ENCODE data around the gene ZNF322. TPM values are rescaled to one million over a fixed set of nuclear protein-coding genes. Genes with fewer than 3 reads are reported as not detected.

Gene ZNF322
- total and polyA plus RNA-seq, 5 donors, result 5.1 to 17.8 (median 15.9) TPM

GRCh38 chr6:26597821-26598220 lies 61.7 kb downstream of the ZNF322 start:
- ATAC-seq, result no peak
- H3K4me1 ChIP-seq (ENCODE audit: control insufficient read depth, insufficient read depth, low read length), result peaks cover 2% of the 10 kb centered on the region

DNA sequence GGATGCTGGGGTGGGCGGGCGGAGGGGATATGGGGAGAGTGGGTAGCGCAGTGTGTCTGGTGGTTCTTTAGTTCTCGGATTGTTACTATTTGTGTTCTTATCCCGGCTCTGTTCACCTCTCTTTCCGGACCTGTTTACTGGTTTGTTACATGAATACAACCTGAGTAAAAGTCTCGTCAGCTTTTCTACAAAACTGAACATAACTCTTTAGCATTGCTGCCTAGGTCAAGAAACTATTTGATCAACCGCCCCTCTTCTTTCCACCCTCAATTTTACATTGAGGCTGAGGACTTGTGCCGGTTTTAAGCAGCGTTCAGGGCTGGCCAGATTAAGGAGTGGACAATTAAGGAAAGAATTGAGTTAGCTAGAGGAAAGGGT lies 62.2 kb downstream of the ZNF322 start:
- Histone ChIP-seq H3K27ac (ENCODE audit: low read length) (peak overlapping the region; percentile 68), H3K9me3 (ENCODE audit: control insufficient read depth, low read length) (no peaks in the 10 kb centered on the region), H3K4me3 (ENCODE audit: low read length) (peak overlapping the region; percentile 67), H3K27me3 (ENCODE audit: control insufficient read depth, insufficient read depth) (no peaks in the 10 kb centered on the region), H3K4me1 (ENCODE audit: control insufficient read depth, insufficient read depth, low read length) (peaks cover 2% of the 10 kb centered on the region)
- DNase-seq (no peak), ATAC-seq (no peak)
- intact Hi-C loops (cut with DNase I), result loop anchor here (5.0 to 10.0 kb wide), 3 partner anchors 253 to 573 kb away; a partner anchor contains a TSS
- WGBS, result 2% methylated on average over 10 of the region's 10 CpGs

More at GRCh38 chr6:26597821-26598220, 61.7 kb downstream of the ZNF322 start:
- Histone ChIP-seq H3K4me3 (ENCODE audit: low read length) (peak overlapping the region; percentile 67), H3K9me3 (ENCODE audit: control insufficient read depth, low read length) (no peaks in the 10 kb centered on the region), H3K27me3 (ENCODE audit: control insufficient read depth, insufficient read depth) (no peaks in the 10 kb centered on the region), H3K27ac (ENCODE audit: low read length) (no peak overlapping the region)
- peak in 1 of 3 donors; percentile 62 for DNase-seq
- intact Hi-C loops (cut with DNase I), result loop anchor here (5.0 to 10.0 kb wide), 3 partner anchors 253 to 573 kb away; a partner anchor contains a TSS
- 67% methylated on average over 21 of the region's 21 CpGs for WGBS

- ATAC-seq, result peak; percentile 97 to 98
- H3K4me1 ChIP-seq (ENCODE audit: control insufficient read depth, insufficient read depth, low read length), result peaks cover 2% of the 10 kb centered on the region
- H3K27ac ChIP-seq (ENCODE audit: low read length), result peak within 1 kb of the TSS; percentile 68
- H3K27me3 ChIP-seq (ENCODE audit: control insufficient read depth, insufficient read depth), result no peaks in the 10 kb centered on the region
- intact Hi-C loops (cut with DNase I), result loop anchor here (5.0 to 10.0 kb wide), 3 partner anchors 252 to 572 kb away; a partner anchor contains a TSS
- peak within 1 kb of the TSS; percentile 67 for H3K4me3 ChIP-seq (ENCODE audit: low read length)
- under 1% methylated on average over 51 of the region's 51 CpGs for WGBS
- DNase-seq, result peak; percentile 98 to 99 (median 99)
- H3K9me3 ChIP-seq (ENCODE audit: control insufficient read depth, low read length), result no peaks in the 10 kb centered on the region
Measured at GRCh38 chr6:26596579-26597388, 62.8 kb downstream of the ZNF322 start, which contains the start of gene ABT1. Gene ABT1 (plus strand): TSS chr6:26596953. CDS start chr6:26596983, 30 bp downstream.

GRCh38 chr6:26595669-26596269 lies 63.8 kb downstream of the ZNF322 start:
- DNase-seq (peak; percentile 94 to 99 (median 96)), ATAC-seq (peak; percentile 89 to 91)

GRCh38 chr6:26594730-26595632 lies 64.6 kb downstream of the ZNF322 start:
- peaks cover 2% of the 10 kb centered on the region for H3K4me1 ChIP-seq (ENCODE audit: control insufficient read depth, insufficient read depth, low read length)
- intact Hi-C loops (cut with DNase I), result loop anchor here (5.0 to 10.0 kb wide), 3 partner anchors 250 to 570 kb away; a partner anchor contains a TSS
- peak overlapping the region; percentile 50 for H3K4me3 ChIP-seq (ENCODE audit: low read length)
- no peak overlapping the region for H3K27ac ChIP-seq (ENCODE audit: low read length)
- H3K9me3 ChIP-seq (ENCODE audit: control insufficient read depth, low read length), result no peaks in the 10 kb centered on the region
- no peaks in the 10 kb centered on the region for H3K27me3 ChIP-seq (ENCODE audit: control insufficient read depth, insufficient read depth)
- no peak for DNase-seq
- WGBS, result 22% methylated on average over 23 of the region's 23 CpGs
- ATAC-seq, result no peak

More at GRCh38 chr6:26595669-26596269, 63.8 kb downstream of the ZNF322 start:
- Histone ChIP-seq H3K27ac (ENCODE audit: low read length) (peak overlapping the region; percentile 55), H3K27me3 (ENCODE audit: control insufficient read depth, insufficient read depth) (no peaks in the 10 kb centered on the region), H3K9me3 (ENCODE audit: control insufficient read depth, low read length) (no peaks in the 10 kb centered on the region), H3K4me3 (ENCODE audit: low read length) (peak overlapping the region; percentile 50), H3K4me1 (ENCODE audit: control insufficient read depth, insufficient read depth, low read length) (peaks cover 2% of the 10 kb centered on the region)
- intact Hi-C loops (cut with DNase I), result loop anchor here (5.0 to 10.0 kb wide), 3 partner anchors 251 to 571 kb away; a partner anchor contains a TSS
- under 1% methylated on average over 39 of the region's 39 CpGs for WGBS

GRCh38 chr6:26594131-26594498 lies 65.4 kb downstream of the ZNF322 start:
- 41% methylated on average over 6 of the region's 6 CpGs for WGBS

GRCh38 chr6:26593278-26594130 lies 66.0 kb downstream of the ZNF322 start:
- ATAC-seq, result no peak
- no peaks in the 10 kb centered on the region for H3K9me3 ChIP-seq (ENCODE audit: control insufficient read depth, low read length)
- H3K4me1 ChIP-seq (ENCODE audit: control insufficient read depth, insufficient read depth, low read length), result peaks cover 2% of the 10 kb centered on the region
- H3K27ac ChIP-seq (ENCODE audit: low read length), result no peak overlapping the region
- no peak for DNase-seq
- no peak overlapping the region for H3K4me3 ChIP-seq (ENCODE audit: low read length)
- intact Hi-C loops (cut with DNase I), result loop anchor here in 2 of 4 donors (10.0 kb wide), 2 partner anchors 249 to 569 kb away; a partner anchor contains a TSS
- WGBS, result 49% methylated on average over 20 of the region's 20 CpGs
- H3K27me3 ChIP-seq (ENCODE audit: control insufficient read depth, insufficient read depth), result no peaks in the 10 kb centered on the region

More at GRCh38 chr6:26594131-26594498, 65.4 kb downstream of the ZNF322 start:
- ATAC-seq, result no peak
- Histone ChIP-seq H3K4me1 (ENCODE audit: control insufficient read depth, insufficient read depth, low read length) (peaks cover 2% of the 10 kb centered on the region), H3K9me3 (ENCODE audit: control insufficient read depth, low read length) (no peaks in the 10 kb centered on the region), H3K27ac (ENCODE audit: low read length) (no peak overlapping the region), H3K4me3 (ENCODE audit: low read length) (no peak overlapping the region), H3K27me3 (ENCODE audit: control insufficient read depth, insufficient read depth) (no peaks in the 10 kb centered on the region)
- DNase-seq, result no peak
- intact Hi-C loops (cut with DNase I), result loop anchor here in 2 of 4 donors (10.0 kb wide), 2 partner anchors 249 to 569 kb away; a partner anchor contains a TSS

DNA sequence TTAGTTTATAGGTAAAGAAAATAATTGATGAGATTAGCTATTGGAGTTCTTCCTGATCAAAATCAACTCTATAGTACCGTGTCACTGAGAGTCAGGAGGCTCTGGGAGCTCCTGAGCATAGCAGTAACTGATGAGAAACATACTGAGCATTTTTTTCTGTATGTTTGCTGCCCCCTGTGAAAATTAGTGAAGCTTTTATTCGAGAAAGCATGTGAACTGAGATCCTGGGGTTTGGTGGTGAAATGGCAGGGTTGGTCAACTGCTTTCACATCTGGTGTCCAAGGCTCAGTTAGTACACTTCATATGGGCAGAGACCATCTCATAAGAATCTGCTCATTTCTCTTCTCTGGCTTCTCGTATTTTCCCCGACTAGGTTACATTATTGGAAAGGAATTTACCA lies 66.9 kb downstream of the ZNF322 start:
- intact Hi-C loops (cut with DNase I), result loop anchor here in 2 of 4 donors (10.0 kb wide), 2 partner anchors 248 to 568 kb away; a partner anchor contains a TSS
- no peak overlapping the region for H3K27ac ChIP-seq (ENCODE audit: low read length)
- no peaks in the 10 kb centered on the region for H3K9me3 ChIP-seq (ENCODE audit: control insufficient read depth, low read length)
- ATAC-seq (no peak), DNase-seq (no peak)
- H3K4me1 ChIP-seq (ENCODE audit: control insufficient read depth, insufficient read depth, low read length), result peaks cover 1% of the 10 kb centered on the region
- H3K27me3 ChIP-seq (ENCODE audit: control insufficient read depth, insufficient read depth), result no peaks in the 10 kb centered on the region
- no peak overlapping the region for H3K4me3 ChIP-seq (ENCODE audit: low read length)
- WGBS, result 49% methylated on average over 4 of the region's 4 CpGs

GRCh38 chr6:26588965-26589364 lies 70.6 kb downstream of the ZNF322 start:
- WGBS, result 93% methylated on average over 21 of the region's 21 CpGs

More at GRCh38 chr6:26588965-26589364, 70.6 kb downstream of the ZNF322 start:
- no peaks in the 10 kb centered on the region for H3K9me3 ChIP-seq (ENCODE audit: control insufficient read depth, low read length)
- ATAC-seq, result no peak
- DNase-seq, result no peak
- no peak overlapping the region for H3K4me3 ChIP-seq (ENCODE audit: low read length)
- H3K27me3 ChIP-seq (ENCODE audit: control insufficient read depth, insufficient read depth), result no peaks in the 10 kb centered on the region
- no peak overlapping the region for H3K27ac ChIP-seq (ENCODE audit: low read length)
- intact Hi-C loops (cut with DNase I), result loop anchor here in 1 of 4 donors (10.0 kb wide), 1 partner anchor 414 kb away; no protein-coding TSS in a partner anchor
- H3K4me1 ChIP-seq (ENCODE audit: control insufficient read depth, insufficient read depth, low read length), result no peaks in the 10 kb centered on the region
